Measurements from ENCODE around the gene CDH23. TPM values are rescaled to one million over a fixed set of nuclear protein-coding genes. Genes with fewer than 3 reads are reported as not detected.

CDH23 gene
- polyA plus RNA-seq, 1 donor (not counting 4 experiments of a cell fraction or from before 2014, with no cell fraction given): 0.01 TPM

GRCh38 chr10:71633920-71634319 is 237.2 kb downstream of the CDH23 start:
- TF ChIP-seq EZH2 (IDR thresholded peaks at IDR 0.05; ENCODE audit: low read length) (no peak), CTCF (optimal IDR thresholded peaks at IDR 0.05 in 1 of 3, IDR thresholded peaks at IDR 0.05 in 1 of 3, conservative IDR thresholded peaks at IDR 0.05 in 1 of 3; ENCODE audit: extremely low read depth in 1 of 3, insufficient read depth in 2 of 3, low read length in 3 of 3) (no peak)
- Histone ChIP-seq H3K4me2 (ENCODE audit: control insufficient read depth, extremely low read depth, insufficient read depth, low read depth, low read length) (no peak overlapping the region), H3K4me3 (ENCODE audit: control insufficient read depth in 2 of 3, extremely low read depth in 1 of 3, insufficient read depth in 2 of 3, low read depth in 1 of 3, low read length in 3 of 3) (no peak overlapping the region), H2AFZ (ENCODE audit: control insufficient read depth, low read length) (no peak overlapping the region), H3K27me3 (ENCODE audit: control insufficient read depth, extremely low read depth, insufficient read depth, low read length) (peaks cover 46% of the 10 kb centered on the region), H3K9me3 (ENCODE audit: control insufficient read depth, low read depth, low read length) (no peaks in the 10 kb centered on the region), H3K9me1 (ENCODE audit: control insufficient read depth, extremely low read depth, insufficient read depth, low read length) (no peaks in the 10 kb centered on the region), H3K9ac (ENCODE audit: control insufficient read depth, extremely low read depth, insufficient read depth, low read length) (no peak overlapping the region), H3K79me2 (ENCODE audit: control insufficient read depth, insufficient read depth, low read length) (no peaks in the 10 kb centered on the region), H3K27ac (ENCODE audit: control insufficient read depth, insufficient read depth, low read length) (no peak overlapping the region), H3K36me3 (ENCODE audit: control insufficient read depth in 2 of 2, extremely low read depth in 1 of 2, insufficient read depth in 2 of 2, low read length in 2 of 2) (no peaks in the 10 kb centered on the region), H3K4me1 (ENCODE audit: control insufficient read depth, extremely low read depth, insufficient read depth, low read length) (no peaks in the 10 kb centered on the region), H4K20me1 (ENCODE audit: control insufficient read depth, extremely low read depth, insufficient read depth, low read length) (no peaks in the 10 kb centered on the region)
- no peak for DNase-seq (ENCODE audit: low read depth, low spot score)
- dilution Hi-C loops (cut with MboI; ENCODE audit: extremely low pct_ligation_motif_present, low sequenced_read_pairs): no loop called here
- FAIRE-seq: no peak

GRCh38 chr10:71634531-71635164 is 237.9 kb downstream of the CDH23 start:
- FAIRE-seq: no peak

More at GRCh38 chr10:71634531-71635164, 237.9 kb downstream of the CDH23 start:
- no peaks in the 10 kb centered on the region for H3K9me3 ChIP-seq (ENCODE audit: control insufficient read depth, low read depth, low read length)
- no peaks in the 10 kb centered on the region for H3K4me1 ChIP-seq (ENCODE audit: control insufficient read depth, extremely low read depth, insufficient read depth, low read length)
- H4K20me1 ChIP-seq (ENCODE audit: control insufficient read depth, extremely low read depth, insufficient read depth, low read length): no peaks in the 10 kb centered on the region
- H3K27ac ChIP-seq (ENCODE audit: control insufficient read depth, insufficient read depth, low read length): no peak overlapping the region
- H3K9me1 ChIP-seq (ENCODE audit: control insufficient read depth, extremely low read depth, insufficient read depth, low read length): no peaks in the 10 kb centered on the region
- no peak overlapping the region for H3K4me3 ChIP-seq (ENCODE audit: control insufficient read depth in 2 of 3, extremely low read depth in 1 of 3, insufficient read depth in 2 of 3, low read depth in 1 of 3, low read length in 3 of 3)
- H3K79me2 ChIP-seq (ENCODE audit: control insufficient read depth, insufficient read depth, low read length): no peaks in the 10 kb centered on the region
- TF ChIP-seq CTCF (optimal IDR thresholded peaks at IDR 0.05 in 1 of 3, IDR thresholded peaks at IDR 0.05 in 1 of 3, conservative IDR thresholded peaks at IDR 0.05 in 1 of 3; ENCODE audit: extremely low read depth in 1 of 3, insufficient read depth in 2 of 3, low read length in 3 of 3) (no peak), EZH2 (IDR thresholded peaks at IDR 0.05; ENCODE audit: low read length) (no peak)
- H3K4me2 ChIP-seq (ENCODE audit: control insufficient read depth, extremely low read depth, insufficient read depth, low read depth, low read length): no peak overlapping the region
- H3K36me3 ChIP-seq (ENCODE audit: control insufficient read depth in 2 of 2, extremely low read depth in 1 of 2, insufficient read depth in 2 of 2, low read length in 2 of 2): no peaks in the 10 kb centered on the region
- H3K27me3 ChIP-seq (ENCODE audit: control insufficient read depth, extremely low read depth, insufficient read depth, low read length): peaks cover 54% of the 10 kb centered on the region
- dilution Hi-C loops (cut with MboI; ENCODE audit: extremely low pct_ligation_motif_present, low sequenced_read_pairs): no loop called here
- no peak for DNase-seq (ENCODE audit: low read depth, low spot score)
- no peak overlapping the region for H3K9ac ChIP-seq (ENCODE audit: control insufficient read depth, extremely low read depth, insufficient read depth, low read length)
- no peak overlapping the region for H2AFZ ChIP-seq (ENCODE audit: control insufficient read depth, low read length)
